Measurements from ENCODE around the gene SLC25A21.

- TF ChIP-seq, protein P1, sequence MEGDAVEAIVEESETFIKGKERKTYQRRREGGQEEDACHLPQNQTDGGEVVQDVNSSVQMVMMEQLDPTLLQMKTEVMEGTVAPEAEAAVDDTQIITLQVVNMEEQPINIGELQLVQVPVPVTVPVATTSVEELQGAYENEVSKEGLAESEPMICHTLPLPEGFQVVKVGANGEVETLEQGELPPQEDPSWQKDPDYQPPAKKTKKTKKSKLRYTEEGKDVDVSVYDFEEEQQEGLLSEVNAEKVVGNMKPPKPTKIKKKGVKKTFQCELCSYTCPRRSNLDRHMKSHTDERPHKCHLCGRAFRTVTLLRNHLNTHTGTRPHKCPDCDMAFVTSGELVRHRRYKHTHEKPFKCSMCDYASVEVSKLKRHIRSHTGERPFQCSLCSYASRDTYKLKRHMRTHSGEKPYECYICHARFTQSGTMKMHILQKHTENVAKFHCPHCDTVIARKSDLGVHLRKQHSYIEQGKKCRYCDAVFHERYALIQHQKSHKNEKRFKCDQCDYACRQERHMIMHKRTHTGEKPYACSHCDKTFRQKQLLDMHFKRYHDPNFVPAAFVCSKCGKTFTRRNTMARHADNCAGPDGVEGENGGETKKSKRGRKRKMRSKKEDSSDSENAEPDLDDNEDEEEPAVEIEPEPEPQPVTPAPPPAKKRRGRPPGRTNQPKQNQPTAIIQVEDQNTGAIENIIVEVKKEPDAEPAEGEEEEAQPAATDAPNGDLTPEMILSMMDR (IDR thresholded peaks at IDR 0.05): no peak
- no peak for TF ChIP-seq POLR2A (IDR thresholded peaks at IDR 0.05)
These were observed 39.0 kb downstream of the SLC25A21 start for GRCh38 chr14:37133284-37133913.

Data from esophagus squamous epithelium (tissue), 4 donors.